Subcutaneous abdominal adipose tissue (tissue), 5 donors: ENCODE data around the gene KLHL18.
"Not testable (repeated sequence)": the region's sequence is repeated elsewhere in the genome, so short reads cannot be mapped to it uniquely, and the experiment has no call there.

Experiments used
- H3K27ac ChIP-seq: one replicate; pipeline ENCODE4 v1.7.0; 2013; ENCODE audit warnings: low read depth, mild to moderate bottlenecking, inconsistent platforms, low read length, moderate library complexity
- H3K27me3 ChIP-seq, 5 donors: one replicate each; pipeline ENCODE4 v1.7.0; 2013; ENCODE audit warnings: low read length in 5 of 5, inconsistent platforms in 1 of 5; ENCODE audit not compliant: control insufficient read depth in 5 of 5, insufficient read depth in 4 of 5
- H3K36me3 ChIP-seq, 5 donors: one replicate each; pipeline ENCODE4 v1.7.0; 2013; ENCODE audit warnings: low read length in 5 of 5; ENCODE audit not compliant: control insufficient read depth in 5 of 5, insufficient read depth in 5 of 5
- H3K4me1 ChIP-seq, 5 donors: one replicate each; pipeline ENCODE4 v1.7.0; 2013; ENCODE audit warnings: low read length in 5 of 5, mild to moderate bottlenecking in 3 of 5, moderate library complexity in 1 of 5; ENCODE audit not compliant: control insufficient read depth in 5 of 5, insufficient read depth in 5 of 5
- H3K4me3 ChIP-seq, 5 donors: one replicate each; pipeline ENCODE4 v1.7.0; 2013; ENCODE audit warnings: low read length in 5 of 5, low read depth in 1 of 5
- H3K9ac ChIP-seq, 5 donors: one replicate each; pipeline ENCODE4 v1.7.0; 2013; ENCODE audit warnings: low read length in 5 of 5, mild to moderate bottlenecking in 4 of 5, moderate library complexity in 3 of 5
- H3K9me3 ChIP-seq, 5 donors: one replicate each; pipeline ENCODE4 v1.7.0; 2013; ENCODE audit warnings: low read length in 5 of 5; ENCODE audit not compliant: control insufficient read depth in 5 of 5
- donor health status: healthy.
- donor health status: healthy.
- donor health status: healthy.
- donor health status: healthy.
- donor health status: healthy.

The KLHL18 gene

DNA sequence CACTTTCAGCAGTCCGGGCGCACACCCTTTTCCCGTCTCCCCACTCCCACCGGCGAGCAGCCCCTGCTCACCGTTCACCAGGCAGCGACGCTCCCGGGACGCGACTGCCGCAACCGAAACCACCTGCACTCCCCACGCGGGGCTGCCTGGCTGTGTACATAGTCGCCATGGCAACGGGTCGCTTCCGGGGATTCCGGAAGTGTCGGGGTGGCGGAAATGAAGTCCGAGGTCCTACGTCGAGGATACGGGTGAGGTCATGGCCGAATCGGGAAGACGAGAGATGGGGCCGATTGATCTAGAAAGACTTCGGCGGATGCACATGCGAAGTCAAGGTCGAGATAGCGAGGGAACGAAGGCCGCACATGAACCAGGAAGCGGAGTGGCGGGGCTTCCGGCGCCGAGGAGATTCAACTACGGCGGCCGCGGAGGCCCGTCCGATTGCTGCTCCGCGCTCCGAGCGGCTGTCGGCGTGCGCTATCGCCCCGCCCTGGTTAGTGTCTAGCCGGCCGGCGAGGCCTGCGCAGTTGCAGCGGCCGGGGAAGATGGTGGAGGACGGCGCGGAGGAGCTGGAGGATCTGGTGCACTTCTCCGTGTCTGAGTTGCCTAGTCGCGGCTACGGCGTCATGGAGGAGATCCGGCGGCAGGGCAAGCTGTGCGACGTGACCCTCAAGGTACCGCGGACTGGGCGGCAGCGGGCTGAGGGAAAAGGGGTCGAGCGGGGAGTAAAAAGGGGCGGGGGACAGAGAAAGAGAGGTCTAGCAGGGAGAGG is at the start of gene KLHL18, which contains the start of gene KIF9:
Gene KLHL18, plus strand, starts transcription at position 521 of the 769 bp plus-strand sequence. Its CDS starts 22 bp downstream, at position 543.
Gene KIF9, minus strand, starts transcription at position 376 of the 769 bp plus-strand sequence. CDS start 5,425 bp downstream, outside the sequence.
- Histone ChIP-seq H3K9me3 (no peaks in the 10 kb centered on the region), H3K27ac (peak within 1 kb of the TSS; percentile 94), H3K27me3 (no peaks in the 10 kb centered on the region), H3K36me3 (peaks cover 0 to 9% (median 2%) of the 10 kb centered on the region in 5 donors), H3K9ac (peak within 1 kb of the TSS; percentile 79 to 96 (median 95)), H3K4me1 (peaks cover 3 to 35% (median 33%) of the 10 kb centered on the region in 5 donors), H3K4me3 (peak within 1 kb of the TSS; percentile 84 to 97 (median 94))

GRCh38 chr3:47238017-47238416 is 44.7 kb upstream of the KLHL18 start:
- Histone ChIP-seq H3K9ac (no peak overlapping the region), H3K4me3 (no peak overlapping the region), H3K27me3 (no peaks in the 10 kb centered on the region), H3K36me3 (no peaks in the 10 kb centered on the region), H3K4me1 (no peaks in the 10 kb centered on the region), H3K9me3 (no peaks in the 10 kb centered on the region), H3K27ac (no peak overlapping the region)

DNA sequence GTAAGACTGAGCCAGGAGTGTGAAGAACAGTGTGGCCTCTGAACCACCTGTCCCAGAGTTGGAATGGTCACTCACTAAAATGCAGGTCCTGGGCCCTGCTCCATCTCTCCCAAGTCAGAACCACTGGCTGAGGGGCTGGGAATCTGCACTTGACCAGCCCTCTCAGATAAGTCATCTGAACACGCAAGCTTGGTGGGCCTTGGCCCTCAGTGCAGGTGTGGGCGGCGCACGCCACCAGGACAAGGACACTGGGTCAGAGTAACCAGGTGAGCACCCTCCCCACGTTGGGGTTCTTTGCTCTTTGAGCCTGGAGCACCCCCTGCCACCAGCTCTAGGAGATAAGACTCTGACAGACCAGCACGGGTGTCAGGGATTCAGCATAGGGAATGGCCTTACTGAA is 42.8 kb upstream of the KLHL18 start:
- H3K9ac ChIP-seq: no peak overlapping the region
- no peaks in the 10 kb centered on the region for H3K4me1 ChIP-seq
- H3K27ac ChIP-seq: no peak overlapping the region
- no peak overlapping the region for H3K4me3 ChIP-seq
- H3K9me3 ChIP-seq: no peaks in the 10 kb centered on the region
- H3K27me3 ChIP-seq: no peaks in the 10 kb centered on the region
- H3K36me3 ChIP-seq: no peaks in the 10 kb centered on the region

DNA sequence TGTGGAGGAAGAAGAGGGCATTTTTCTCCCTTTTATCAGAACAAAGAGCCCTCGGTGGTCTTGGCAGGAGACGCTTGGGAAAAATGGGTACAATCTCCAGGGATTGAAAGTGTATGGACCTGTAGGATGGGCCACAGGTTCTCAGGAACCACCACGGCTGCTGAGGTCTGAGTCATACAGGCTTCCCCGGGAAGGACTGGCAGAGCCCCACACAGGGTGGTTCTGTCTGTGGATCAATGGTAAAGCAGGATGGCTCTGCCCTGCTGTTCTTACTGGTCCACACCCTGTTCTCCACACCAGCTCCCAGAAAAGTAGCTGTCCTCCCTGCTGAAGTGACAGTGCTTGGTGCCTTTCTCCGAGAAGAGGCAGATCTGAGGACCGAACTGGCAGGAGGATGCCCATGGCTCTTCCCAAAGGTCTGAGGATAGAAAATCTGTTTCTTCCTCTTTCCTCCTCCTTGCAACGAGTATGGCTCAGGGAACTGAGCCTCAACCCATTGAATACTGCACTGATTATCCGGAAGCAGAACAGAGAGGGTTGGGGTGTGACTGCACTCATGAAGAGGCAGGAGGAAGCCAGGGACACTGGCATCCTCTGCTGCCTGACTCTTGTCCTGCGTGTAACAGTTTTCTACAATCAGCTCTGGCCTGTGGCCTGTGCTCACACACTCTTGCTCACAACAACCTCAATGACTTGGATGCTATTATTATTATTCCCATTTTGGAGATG is 39.2 kb upstream of the KLHL18 start:
- H3K9ac ChIP-seq: no peak overlapping the region
- H3K27me3 ChIP-seq: no peaks in the 10 kb centered on the region
- H3K4me3 ChIP-seq: no peak overlapping the region
- no peaks in the 10 kb centered on the region for H3K4me1 ChIP-seq
- no peaks in the 10 kb centered on the region for H3K9me3 ChIP-seq
- no peaks in the 10 kb centered on the region for H3K36me3 ChIP-seq
- H3K27ac ChIP-seq: no peak overlapping the region

DNA sequence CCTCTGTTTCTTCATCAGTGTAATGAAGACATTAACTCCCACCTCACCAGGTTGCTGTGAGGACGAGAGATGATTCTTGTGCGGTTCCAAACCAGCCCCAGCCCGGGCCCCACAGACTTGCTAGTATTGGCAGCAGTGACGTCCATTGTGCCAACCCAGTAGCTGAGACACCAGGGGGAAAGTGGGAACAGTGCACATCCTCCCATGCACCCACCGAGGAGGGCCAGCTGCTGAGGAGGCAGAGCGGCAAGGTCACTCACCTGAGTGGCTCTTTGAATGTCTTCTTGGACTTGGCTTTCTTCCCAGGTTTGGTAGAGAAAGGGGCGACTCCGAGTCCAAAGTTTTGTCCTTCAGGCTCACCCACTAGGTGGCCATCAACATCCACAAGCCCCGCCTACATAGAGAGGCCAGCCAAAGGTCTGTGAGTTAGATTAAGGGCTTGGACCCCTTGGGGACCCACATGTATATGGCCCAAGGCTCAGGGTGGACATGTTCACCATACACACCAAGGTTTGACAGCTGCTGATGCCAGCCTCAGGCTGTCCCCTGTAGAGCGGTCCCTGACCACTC is 38.1 kb upstream of the KLHL18 start:
- no peak overlapping the region for H3K9ac ChIP-seq
- H3K4me3 ChIP-seq: no peak overlapping the region
- H3K27ac ChIP-seq: no peak overlapping the region
- H3K9me3 ChIP-seq: no peaks in the 10 kb centered on the region
- H3K27me3 ChIP-seq: no peaks in the 10 kb centered on the region
- no peaks in the 10 kb centered on the region for H3K4me1 ChIP-seq
- H3K36me3 ChIP-seq: no peaks in the 10 kb centered on the region

GRCh38 chr3:47245271-47245670 is 37.5 kb upstream of the KLHL18 start:
- Histone ChIP-seq H3K36me3 (no peaks in the 10 kb centered on the region), H3K9me3 (no peaks in the 10 kb centered on the region), H3K9ac (no peak overlapping the region), H3K4me1 (no peaks in the 10 kb centered on the region), H3K27ac (no peak overlapping the region), H3K27me3 (no peaks in the 10 kb centered on the region), H3K4me3 (no peak overlapping the region)

GRCh38 chr3:47247131-47248064 is 35.3 kb upstream of the KLHL18 start:
- H3K9ac ChIP-seq: no peak overlapping the region
- H3K4me3 ChIP-seq: no peak overlapping the region
- H3K4me1 ChIP-seq: no peaks in the 10 kb centered on the region
- H3K9me3 ChIP-seq: no peaks in the 10 kb centered on the region
- H3K36me3 ChIP-seq: no peaks in the 10 kb centered on the region
- H3K27ac ChIP-seq: no peak overlapping the region
- no peaks in the 10 kb centered on the region for H3K27me3 ChIP-seq

GRCh38 chr3:47250309-47251060 is 32.3 kb upstream of the KLHL18 start:
- no peak overlapping the region for H3K4me3 ChIP-seq
- no peaks in the 10 kb centered on the region for H3K4me1 ChIP-seq
- no peaks in the 10 kb centered on the region for H3K36me3 ChIP-seq
- no peaks in the 10 kb centered on the region for H3K27me3 ChIP-seq
- no peaks in the 10 kb centered on the region for H3K9me3 ChIP-seq
- no peak overlapping the region for H3K27ac ChIP-seq
- H3K9ac ChIP-seq: no peak overlapping the region

GRCh38 chr3:47251085-47251484 is 31.7 kb upstream of the KLHL18 start:
- H3K9ac ChIP-seq, H3K36me3 ChIP-seq, H3K9me3 ChIP-seq, H3K27me3 ChIP-seq, H3K4me3 ChIP-seq, H3K27ac ChIP-seq, H3K4me1 ChIP-seq: not testable (repeated sequence)
